Activated T-cell treated with anti-CD3 and anti-CD28 coated beads, Interleukin-2, amount 50 U/mL, for 24 hours (primary cell): ENCODE data around the gene SNAI1.
"Not testable (repeated sequence)": the region's sequence is repeated elsewhere in the genome, so short reads cannot be mapped to it uniquely, and the experiment has no call there.

Source experiments
- DNase-seq: peaks from one replicate; pipeline ENCODE4 v3.0.0-alpha.2; 2020
- H3K27ac Mint-ChIP-seq: 2 replicates; pipeline ENCODE4 v1.8.0; 2020; ENCODE audit warnings: mild to moderate bottlenecking, mixed read lengths
- H3K27me3 Mint-ChIP-seq: 2 replicates; pipeline ENCODE4 v1.8.0; 2020; ENCODE audit warnings: mixed read lengths
- H3K36me3 Mint-ChIP-seq: 2 replicates; pipeline ENCODE4 v1.8.0; 2020; ENCODE audit warnings: low read depth, mixed read lengths
- H3K4me1 Mint-ChIP-seq: 2 replicates; pipeline ENCODE4 v1.8.0; 2020; ENCODE audit warnings: low read depth, mixed read lengths
- H3K4me3 Mint-ChIP-seq: 2 replicates; pipeline ENCODE4 v1.8.0; 2020; ENCODE audit warnings: mild to moderate bottlenecking, moderate library complexity, mixed read lengths
- H3K9me3 Mint-ChIP-seq: 2 replicates; pipeline ENCODE4 v1.8.0; 2020; ENCODE audit warnings: mixed read lengths

The SNAI1 gene

DNA sequence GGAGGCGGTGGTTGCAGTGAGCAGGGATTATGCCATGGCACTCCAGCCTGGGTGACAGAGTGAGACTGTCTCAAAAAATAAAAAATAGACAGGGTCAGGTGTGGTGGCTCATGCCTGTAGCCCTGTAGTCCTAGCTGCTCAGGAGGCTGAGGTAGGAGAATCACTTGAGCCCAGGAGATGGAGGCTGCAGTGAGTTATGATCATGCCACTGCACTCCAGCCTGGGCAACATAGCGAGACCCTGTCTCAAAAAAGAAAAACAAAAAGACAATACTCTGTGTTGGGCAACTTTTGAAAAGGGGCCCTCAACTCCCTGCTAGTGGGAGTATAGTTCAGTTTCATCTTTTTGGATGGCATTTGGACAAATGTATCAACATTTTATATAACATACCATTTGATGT is 5.0 kb upstream of the SNAI1 start:
- not testable (repeated sequence) for DNase-seq

GRCh38 chr20:49978685-49979029 is 4.1 kb upstream of the SNAI1 start:
- Mint-ChIP-seq H3K27ac (no peak overlapping the region), H3K4me3 (no peak overlapping the region), H3K9me3 (no peaks in the 10 kb centered on the region), H3K27me3 (peaks cover 15% of the 10 kb centered on the region), H3K4me1 (peaks cover 36% of the 10 kb centered on the region), H3K36me3 (no peaks in the 10 kb centered on the region)
- DNase-seq: no peak

More for the DNA sequence above, 5.0 kb upstream of the SNAI1 start:
- Mint-ChIP-seq H3K4me1 (peaks cover 28% of the 10 kb centered on the region), H3K27me3 (peaks cover 15% of the 10 kb centered on the region)
- H3K9me3 Mint-ChIP-seq, H3K36me3 Mint-ChIP-seq, H3K27ac Mint-ChIP-seq, H3K4me3 Mint-ChIP-seq: not testable (repeated sequence)

- Mint-ChIP-seq H3K4me3 (no peak overlapping the region), H3K27ac (no peak overlapping the region), H3K36me3 (no peaks in the 10 kb centered on the region), H3K9me3 (no peaks in the 10 kb centered on the region), H3K4me1 (peaks cover 38% of the 10 kb centered on the region), H3K27me3 (peaks cover 15% of the 10 kb centered on the region)
- peak; percentile 86 for DNase-seq
Observed at GRCh38 chr20:49979030-49979832, 3.5 kb upstream of the SNAI1 start.

DNA sequence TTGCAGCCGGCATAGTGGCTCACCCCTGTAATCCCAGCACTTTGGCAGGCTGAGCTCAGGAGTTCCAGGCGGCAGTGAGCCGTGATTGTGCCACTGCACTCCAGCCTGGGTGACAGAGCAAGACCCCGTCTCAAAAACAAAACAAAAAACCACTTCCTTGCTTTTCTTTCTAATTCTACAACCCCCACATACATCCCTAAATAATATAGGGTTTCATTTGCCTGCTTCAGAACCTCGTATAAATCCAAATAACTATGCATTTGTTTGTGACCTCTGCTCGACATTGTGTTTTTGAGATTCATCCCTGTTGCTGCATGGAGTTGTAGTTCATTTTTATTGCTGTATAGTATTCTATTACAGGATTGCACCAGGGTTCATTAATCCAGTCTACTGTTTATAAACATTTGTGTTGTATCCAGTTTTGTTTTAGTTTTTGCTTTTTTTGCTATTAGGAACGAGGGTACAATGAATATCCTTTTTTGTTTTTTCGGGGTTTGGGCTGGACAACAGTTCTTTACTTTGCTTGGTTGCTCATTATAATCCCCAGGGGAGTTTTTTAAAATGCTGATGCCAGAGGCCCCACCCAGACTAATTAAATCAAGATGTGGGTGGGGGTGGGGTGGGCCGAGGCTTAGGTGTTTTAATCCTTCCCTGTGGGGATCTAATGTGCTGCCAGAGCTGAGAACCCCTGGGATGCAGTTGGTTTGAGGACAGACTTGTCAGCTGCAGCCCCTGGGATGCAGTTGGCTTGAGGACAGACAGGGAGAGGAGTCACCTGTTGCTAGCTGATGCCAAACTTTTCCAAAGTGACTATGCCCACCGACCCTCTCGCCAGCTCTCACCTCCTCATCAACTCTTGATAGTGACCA is 2.4 kb upstream of the SNAI1 start:
- H3K4me3 Mint-ChIP-seq: no peak overlapping the region
- H3K9me3 Mint-ChIP-seq: no peaks in the 10 kb centered on the region

DNA sequence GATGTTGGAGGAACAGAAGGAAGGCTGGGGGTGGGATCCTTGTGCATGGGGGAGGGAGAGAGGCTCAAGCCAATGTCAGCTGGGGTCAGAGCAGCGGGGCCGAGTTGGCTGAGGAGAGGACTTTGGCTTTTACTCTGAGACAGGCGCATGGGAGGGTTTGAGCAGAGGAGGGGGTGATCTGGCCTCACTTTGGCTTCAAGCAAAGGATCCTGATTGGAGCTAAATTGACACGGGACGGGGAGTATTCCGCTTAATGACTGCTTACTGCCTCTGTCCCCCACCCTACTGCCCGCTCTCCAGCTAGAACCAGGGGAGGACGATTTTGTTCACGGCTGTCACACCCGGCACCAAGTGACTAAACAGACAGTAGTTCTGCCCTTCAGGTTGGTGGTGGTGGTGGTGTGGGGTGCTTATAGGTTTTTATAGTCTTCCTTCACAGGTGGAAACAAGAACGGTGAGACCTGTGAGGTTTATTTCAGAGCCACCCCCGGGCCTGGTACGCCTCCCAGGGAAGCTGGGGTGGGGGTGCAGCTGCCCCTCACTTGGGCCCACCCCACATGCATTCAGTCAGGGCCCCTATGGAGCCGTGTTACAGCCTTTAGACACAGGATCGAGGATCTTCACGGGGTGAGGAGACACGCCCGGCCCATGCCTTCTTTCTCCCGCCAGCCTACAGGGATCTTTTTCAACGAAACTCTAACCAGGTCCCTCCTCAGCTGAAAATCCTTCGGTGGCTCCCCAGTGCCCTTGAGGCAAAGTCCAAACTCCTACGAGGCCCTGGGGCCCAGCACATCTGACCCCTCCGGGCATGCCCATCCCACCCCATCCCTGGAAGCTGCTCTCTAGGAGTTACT is 1.3 kb upstream of the SNAI1 start:
- peaks cover 15% of the 10 kb centered on the region for H3K27me3 Mint-ChIP-seq
- H3K4me1 Mint-ChIP-seq: peaks cover 38% of the 10 kb centered on the region
- no peaks in the 10 kb centered on the region for H3K36me3 Mint-ChIP-seq
- no peak overlapping the region for H3K4me3 Mint-ChIP-seq
- peak overlapping the region; percentile 64 for H3K27ac Mint-ChIP-seq
- no peaks in the 10 kb centered on the region for H3K9me3 Mint-ChIP-seq
- DNase-seq: peak; percentile 39

More for the DNA sequence above, 2.4 kb upstream of the SNAI1 start:
- Mint-ChIP-seq H3K27ac (no peak overlapping the region), H3K27me3 (peaks cover 15% of the 10 kb centered on the region), H3K36me3 (no peaks in the 10 kb centered on the region), H3K4me1 (peaks cover 38% of the 10 kb centered on the region)
- no peak for DNase-seq

GRCh38 chr20:49982072-49982345 is 771 bp upstream of the SNAI1 start:
- H3K36me3 Mint-ChIP-seq: no peaks in the 10 kb centered on the region
- no peak for DNase-seq
- peak overlapping the region; percentile 64 for H3K27ac Mint-ChIP-seq
- H3K27me3 Mint-ChIP-seq: peaks cover 11% of the 10 kb centered on the region
- H3K4me3 Mint-ChIP-seq: peak overlapping the region; percentile 53
- peaks cover 38% of the 10 kb centered on the region for H3K4me1 Mint-ChIP-seq
- no peaks in the 10 kb centered on the region for H3K9me3 Mint-ChIP-seq

GRCh38 chr20:49983123-49983847 is 505 bp downstream of the SNAI1 start:
- H3K4me3 Mint-ChIP-seq: peak overlapping the region; percentile 45
- H3K36me3 Mint-ChIP-seq: no peaks in the 10 kb centered on the region
- H3K9me3 Mint-ChIP-seq: no peaks in the 10 kb centered on the region
- H3K4me1 Mint-ChIP-seq: peaks cover 38% of the 10 kb centered on the region
- H3K27me3 Mint-ChIP-seq: peaks cover 11% of the 10 kb centered on the region
- H3K27ac Mint-ChIP-seq: peak overlapping the region; percentile 59
- no peak for DNase-seq

DNA sequence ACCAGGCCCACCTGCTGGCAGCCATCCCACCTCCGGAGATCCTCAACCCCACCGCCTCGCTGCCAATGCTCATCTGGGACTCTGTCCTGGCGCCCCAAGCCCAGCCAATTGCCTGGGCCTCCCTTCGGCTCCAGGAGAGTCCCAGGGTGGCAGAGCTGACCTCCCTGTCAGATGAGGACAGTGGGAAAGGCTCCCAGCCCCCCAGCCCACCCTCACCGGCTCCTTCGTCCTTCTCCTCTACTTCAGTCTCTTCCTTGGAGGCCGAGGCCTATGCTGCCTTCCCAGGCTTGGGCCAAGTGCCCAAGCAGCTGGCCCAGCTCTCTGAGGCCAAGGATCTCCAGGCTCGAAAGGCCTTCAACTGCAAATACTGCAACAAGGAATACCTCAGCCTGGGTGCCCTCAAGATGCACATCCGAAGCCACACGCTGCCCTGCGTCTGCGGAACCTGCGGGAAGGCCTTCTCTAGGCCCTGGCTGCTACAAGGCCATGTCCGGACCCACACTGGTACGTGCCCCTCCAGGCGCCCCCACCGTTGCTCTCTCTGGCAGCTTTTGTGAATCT is 1.1 kb downstream of the SNAI1 start:
- no peak for DNase-seq
- H3K4me1 Mint-ChIP-seq: peaks cover 35% of the 10 kb centered on the region
- no peaks in the 10 kb centered on the region for H3K9me3 Mint-ChIP-seq
- H3K36me3 Mint-ChIP-seq: no peaks in the 10 kb centered on the region
- H3K4me3 Mint-ChIP-seq: no peak overlapping the region
- peaks cover 11% of the 10 kb centered on the region for H3K27me3 Mint-ChIP-seq
- H3K27ac Mint-ChIP-seq: no peak overlapping the region

- Mint-ChIP-seq H3K27ac (no peak overlapping the region), H3K4me3 (no peak overlapping the region), H3K9me3 (no peaks in the 10 kb centered on the region), H3K36me3 (no peaks in the 10 kb centered on the region), H3K27me3 (peaks cover 11% of the 10 kb centered on the region), H3K4me1 (peaks cover 31% of the 10 kb centered on the region)
- DNase-seq: no peak
Observed at GRCh38 chr20:49984426-49985153, 1.8 kb downstream of the SNAI1 start.

DNA sequence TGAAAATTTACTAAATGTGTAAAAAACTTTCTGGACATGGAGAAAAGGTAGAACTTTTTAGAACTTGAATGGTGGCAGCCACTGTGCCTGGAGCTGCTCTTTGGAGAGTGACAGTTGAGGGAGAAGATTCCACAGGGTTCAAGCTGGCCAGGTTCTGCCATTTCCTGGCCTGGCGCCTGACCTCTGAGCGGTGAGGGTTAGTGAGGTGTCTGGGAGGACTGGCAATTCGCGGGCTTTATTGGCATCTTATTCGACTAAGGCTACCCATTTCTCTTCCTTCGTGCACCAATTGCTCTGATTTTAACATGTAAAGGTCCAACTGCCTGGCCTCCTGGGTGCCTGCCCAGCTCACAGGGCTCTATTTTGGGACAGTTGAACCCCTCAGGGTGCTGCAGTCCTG is 2.4 kb downstream of the SNAI1 start:
- Mint-ChIP-seq H3K9me3 (no peaks in the 10 kb centered on the region), H3K4me1 (peaks cover 26% of the 10 kb centered on the region), H3K4me3 (no peak overlapping the region), H3K27me3 (peaks cover 11% of the 10 kb centered on the region), H3K36me3 (no peaks in the 10 kb centered on the region), H3K27ac (no peak overlapping the region)
- DNase-seq: no peak

DNA sequence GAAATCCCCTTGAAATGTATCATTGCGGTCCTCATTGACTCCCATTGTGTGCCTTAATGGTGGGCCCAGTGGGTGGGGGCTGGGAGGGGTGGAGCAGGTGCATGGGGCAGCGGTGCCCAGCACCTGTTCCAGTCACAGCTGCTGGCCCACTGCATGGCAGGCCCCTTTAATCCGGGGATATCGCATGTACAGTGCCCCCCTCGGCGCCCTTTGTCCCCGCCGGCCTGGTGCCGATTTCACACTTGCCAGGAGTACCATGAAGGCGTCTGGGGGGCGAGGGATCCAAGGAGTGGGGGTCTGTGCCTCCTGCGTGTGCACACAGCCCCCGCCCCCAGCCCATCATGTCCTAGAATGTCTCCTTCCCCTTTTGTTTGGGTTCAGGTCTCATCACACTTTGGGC is 2.8 kb downstream of the SNAI1 start:
- DNase-seq: no peak
- H3K27me3 Mint-ChIP-seq: peaks cover 11% of the 10 kb centered on the region
- H3K4me1 Mint-ChIP-seq: peaks cover 22% of the 10 kb centered on the region
- H3K27ac Mint-ChIP-seq: no peak overlapping the region
- H3K36me3 Mint-ChIP-seq: no peaks in the 10 kb centered on the region
- H3K9me3 Mint-ChIP-seq: no peaks in the 10 kb centered on the region
- no peak overlapping the region for H3K4me3 Mint-ChIP-seq

DNA sequence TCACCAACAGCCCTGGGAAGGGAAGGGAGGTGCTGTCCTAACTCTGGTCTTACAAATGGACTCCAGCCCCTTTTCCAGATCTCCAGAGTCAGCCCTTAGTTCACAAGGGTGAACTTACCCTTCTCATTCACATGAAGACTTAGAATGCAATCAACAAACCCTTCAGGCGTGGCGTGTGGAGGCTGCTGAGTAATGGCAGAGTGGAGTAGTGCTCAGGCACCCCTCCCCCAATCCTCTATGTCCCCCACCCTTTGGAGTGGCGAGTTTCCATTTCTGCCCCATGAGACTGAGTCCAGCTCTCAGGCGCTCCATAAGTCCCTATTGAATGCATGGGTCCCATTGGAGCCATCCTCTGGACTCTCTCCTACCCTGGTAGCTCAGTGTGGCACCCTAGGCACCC is 3.3 kb downstream of the SNAI1 start:
- Mint-ChIP-seq H3K36me3 (no peaks in the 10 kb centered on the region), H3K9me3 (no peaks in the 10 kb centered on the region), H3K4me3 (no peak overlapping the region), H3K27ac (no peak overlapping the region), H3K27me3 (peaks cover 7% of the 10 kb centered on the region), H3K4me1 (peaks cover 21% of the 10 kb centered on the region)
- no peak for DNase-seq

GRCh38 chr20:49987015-49987867 is 4.5 kb downstream of the SNAI1 start:
- Mint-ChIP-seq H3K27ac (no peak overlapping the region), H3K36me3 (no peaks in the 10 kb centered on the region), H3K4me1 (peaks cover 11% of the 10 kb centered on the region), H3K9me3 (no peaks in the 10 kb centered on the region), H3K27me3 (peaks cover under 1% of the 10 kb centered on the region), H3K4me3 (no peak overlapping the region)
- DNase-seq: no peak
